Right cardiac atrium (tissue), 5 donors: ENCODE measurements around the gene MTRF1. TPM values are rescaled to one million over a fixed set of nuclear protein-coding genes. Genes with fewer than 3 reads are reported as not detected.

Experiments
- polyA plus RNA-seq: library from polyadenylated mRNA; stranded (reverse); fragments of 200-250 nt; gene quantifications from one replicate; pipeline ENCODE4 v1.2.3, GENCODE V29; 2013
- total RNA-seq, 4 donors: library from RNA; stranded (reverse); fragmentation: NEBNext Ultra II Directional; extraction: Animal tissue kit (Norgen Biotek cat#: 25700); gene quantifications; one replicate each; pipeline ENCODE4 v1.2.1, GENCODE V29; 2021
- donor health status: healthy with polysubstance abuse.
- donor health status: DM: no; HTN: yes; CAD: no.
- donor health status: DM: no; HTN: no; CAD: no.
- donor health status: DM: no; HTN: yes; CAD: no; lungs with severe emphysema.
- donor health status: DM: yes; HTN: yes; CAD: no.

Gene MTRF1
- total and polyA plus RNA-seq, 5 donors = 11.0 to 14.3 (median 12.6) TPM

Other genes starting within 250 kb of the MTRF1 start
- gene ELF1, start 244.3 kb downstream of the MTRF1 start, total RNA-seq = 10 to 100 TPM; 41.3 to 57.1 (median 45.6) TPM
- 16.6 TPM for gene ELF1, start 244.3 kb downstream of the MTRF1 start, polyA plus RNA-seq
- gene WBP4, start 202.1 kb downstream of the MTRF1 start, total RNA-seq = 10 to 100 TPM; 16.6 to 18.6 (median 16.9) TPM
- gene WBP4, start 202.1 kb downstream of the MTRF1 start, polyA plus RNA-seq = 21.0 TPM
- 10 to 100 TPM in 3 of 4 donors, 1 to 10 TPM in 1; 8.7 to 15.7 (median 14.2) TPM for gene KBTBD6, start 130.8 kb downstream of the MTRF1 start, total RNA-seq
- gene KBTBD6, start 130.8 kb downstream of the MTRF1 start, polyA plus RNA-seq = 6.6 TPM
- 1 to 10 TPM; 5.6 to 9.5 (median 8.9) TPM for gene KBTBD7, start 69.0 kb downstream of the MTRF1 start, total RNA-seq
- 3.6 TPM for gene KBTBD7, start 69.0 kb downstream of the MTRF1 start, polyA plus RNA-seq
- gene NAA16, start 47.7 kb upstream of the MTRF1 start, total RNA-seq = 10 to 100 TPM; 10.3 to 14.2 (median 13.4) TPM
- gene NAA16, start 47.7 kb upstream of the MTRF1 start, polyA plus RNA-seq = 6.3 TPM
- gene RGCC, start 194.0 kb upstream of the MTRF1 start, total RNA-seq = 10 to 100 TPM; 19.3 to 42.6 (median 25.7) TPM
- 59.5 TPM for gene RGCC, start 194.0 kb upstream of the MTRF1 start, polyA plus RNA-seq